Neuron (in vitro differentiated cells): ENCODE data around the gene MAS1L.

ENCODE experiments used
- H2AFZ ChIP-seq: one replicate; pipeline ENCODE4 v1.6.1; 2013; ENCODE audit warnings: low read depth, mild to moderate bottlenecking, inconsistent platforms, low read length, moderate library complexity
- H3K27me3 ChIP-seq: one replicate; pipeline ENCODE4 v1.6.1; 2013; ENCODE audit warnings: low read length; ENCODE audit not compliant: insufficient read depth
- H3K36me3 ChIP-seq: one replicate; pipeline ENCODE4 v1.6.1; 2013; ENCODE audit warnings: low read length; ENCODE audit not compliant: insufficient read depth
- H3K4me1 ChIP-seq: one replicate; pipeline ENCODE4 v1.6.1; 2013; ENCODE audit warnings: low read length; ENCODE audit not compliant: insufficient read depth
- H3K4me3 ChIP-seq: 2 replicates; pipeline ENCODE4 v1.5.1; 2013; ENCODE audit warnings: mild to moderate bottlenecking, low read length, moderate library complexity
- H3K9me3 ChIP-seq: one replicate; pipeline ENCODE4 v1.6.1; 2013; ENCODE audit warnings: low read length

The MAS1L gene, protein sequence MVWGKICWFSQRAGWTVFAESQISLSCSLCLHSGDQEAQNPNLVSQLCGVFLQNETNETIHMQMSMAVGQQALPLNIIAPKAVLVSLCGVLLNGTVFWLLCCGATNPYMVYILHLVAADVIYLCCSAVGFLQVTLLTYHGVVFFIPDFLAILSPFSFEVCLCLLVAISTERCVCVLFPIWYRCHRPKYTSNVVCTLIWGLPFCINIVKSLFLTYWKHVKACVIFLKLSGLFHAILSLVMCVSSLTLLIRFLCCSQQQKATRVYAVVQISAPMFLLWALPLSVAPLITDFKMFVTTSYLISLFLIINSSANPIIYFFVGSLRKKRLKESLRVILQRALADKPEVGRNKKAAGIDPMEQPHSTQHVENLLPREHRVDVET

DNA sequence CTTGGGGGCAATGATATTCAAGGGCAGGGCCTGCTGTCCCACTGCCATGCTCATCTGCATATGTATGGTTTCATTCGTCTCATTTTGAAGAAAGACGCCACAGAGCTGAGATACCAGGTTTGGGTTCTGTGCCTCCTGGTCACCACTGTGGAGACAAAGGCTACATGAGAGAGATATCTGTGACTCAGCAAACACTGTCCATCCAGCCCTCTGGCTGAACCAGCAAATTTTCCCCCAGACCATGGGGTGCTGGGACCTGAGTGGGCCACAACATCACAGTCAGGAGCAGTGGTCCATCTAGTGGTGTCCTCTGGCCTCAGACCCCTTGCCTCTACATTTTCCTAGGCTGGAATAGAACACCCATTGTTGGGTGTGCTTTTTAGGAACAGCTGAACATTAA lies at the start of gene MAS1L:
Gene MAS1L (minus strand): TSS at position 297 of the 400 bp plus-strand sequence. CDS start 54 bp downstream, at position 243.
- no peak within 1 kb of the TSS for H2AFZ ChIP-seq
- no peaks in the 10 kb centered on the region for H3K4me1 ChIP-seq
- no peaks in the 10 kb centered on the region for H3K36me3 ChIP-seq
- no peaks in the 10 kb centered on the region for H3K9me3 ChIP-seq
- no peaks in the 10 kb centered on the region for H3K27me3 ChIP-seq
- no peak within 1 kb of the TSS for H3K4me3 ChIP-seq

- Histone ChIP-seq H3K27me3 (no peaks in the 10 kb centered on the region), H3K9me3 (no peaks in the 10 kb centered on the region), H3K4me3 (no peak overlapping the region), H3K36me3 (no peaks in the 10 kb centered on the region), H2AFZ (no peak overlapping the region), H3K4me1 (no peaks in the 10 kb centered on the region)
Measured at GRCh38 chr6:29532320-29532951, 44.7 kb upstream of the MAS1L start.

DNA sequence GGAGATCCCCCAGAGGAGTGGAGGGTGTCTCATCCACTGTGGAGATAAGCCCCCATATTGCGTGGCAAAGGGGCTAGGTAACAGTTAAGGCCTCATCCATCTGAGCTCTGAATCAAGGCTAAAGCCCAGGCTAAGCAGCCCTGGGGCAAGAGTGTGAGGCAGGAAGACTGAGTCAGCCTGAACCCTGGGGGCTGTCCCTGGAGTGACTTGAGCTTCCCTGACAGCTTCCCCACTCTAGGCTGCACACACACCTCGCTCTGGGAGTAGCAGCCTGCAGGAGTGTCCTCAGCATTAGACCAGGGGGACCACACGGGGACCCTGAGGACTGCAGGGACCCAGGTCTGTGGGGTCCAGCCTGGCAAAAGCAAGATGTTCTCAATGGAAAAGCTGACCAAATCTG lies 43.9 kb upstream of the MAS1L start:
- H3K36me3 ChIP-seq = no peaks in the 10 kb centered on the region
- no peaks in the 10 kb centered on the region for H3K9me3 ChIP-seq
- no peak overlapping the region for H2AFZ ChIP-seq
- no peak overlapping the region for H3K4me3 ChIP-seq
- H3K4me1 ChIP-seq = no peaks in the 10 kb centered on the region
- no peaks in the 10 kb centered on the region for H3K27me3 ChIP-seq

DNA sequence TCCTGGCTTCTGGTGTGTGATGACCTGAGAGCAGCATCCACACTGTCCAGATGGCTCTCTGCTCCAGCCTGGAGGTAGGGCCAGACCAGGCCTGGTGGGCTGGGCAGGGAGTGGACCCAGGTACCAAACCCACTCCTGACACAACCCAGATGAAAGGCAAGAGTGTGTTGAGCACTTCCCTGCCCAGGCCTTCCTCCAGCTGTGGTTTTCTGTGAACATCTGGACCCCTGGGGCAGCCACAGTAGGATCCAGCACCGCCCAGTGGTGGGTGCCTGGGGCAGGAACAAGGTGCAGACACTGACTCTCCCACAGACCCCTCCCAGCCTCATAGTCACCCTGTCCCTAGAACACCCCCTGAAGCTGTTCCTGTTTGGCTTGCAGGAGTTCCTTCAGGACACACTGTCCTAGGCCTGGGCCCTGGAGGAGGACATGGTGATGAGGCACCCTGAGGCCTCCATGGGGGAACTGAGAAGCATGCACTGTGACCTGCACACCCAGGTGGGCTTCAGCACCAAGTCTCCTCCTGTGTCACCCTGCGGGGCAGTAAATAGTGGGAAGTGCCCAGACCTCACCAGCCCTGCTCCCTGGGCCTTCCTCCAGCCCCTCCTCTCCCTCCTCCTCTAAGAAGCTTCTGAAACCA lies 43.0 kb upstream of the MAS1L start:
- H2AFZ ChIP-seq = no peak overlapping the region
- H3K36me3 ChIP-seq = no peaks in the 10 kb centered on the region
- H3K4me3 ChIP-seq = no peak overlapping the region
- H3K4me1 ChIP-seq = no peaks in the 10 kb centered on the region
- H3K27me3 ChIP-seq = no peaks in the 10 kb centered on the region
- H3K9me3 ChIP-seq = no peaks in the 10 kb centered on the region

DNA sequence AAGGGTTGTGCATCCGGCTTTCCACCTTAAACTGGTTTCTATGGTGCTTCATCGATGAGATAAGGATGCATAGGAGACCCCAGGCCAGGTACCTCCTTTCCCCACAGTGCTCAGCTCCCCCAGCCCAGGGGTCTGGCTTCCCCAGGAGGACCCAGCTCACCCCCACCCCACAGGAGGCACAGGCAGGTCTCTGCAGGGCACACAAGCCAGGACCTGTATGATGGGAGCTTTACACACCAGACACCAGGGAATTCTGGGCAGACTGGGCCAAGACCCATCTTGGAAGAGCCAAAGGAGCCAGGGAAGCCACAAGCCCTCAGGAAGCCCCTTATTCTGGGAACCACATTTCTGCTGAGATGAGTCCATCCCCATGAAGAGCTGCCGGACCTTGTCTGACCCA lies 42.2 kb upstream of the MAS1L start:
- Histone ChIP-seq H3K9me3 (no peaks in the 10 kb centered on the region), H3K27me3 (no peaks in the 10 kb centered on the region), H2AFZ (no peak overlapping the region), H3K36me3 (no peaks in the 10 kb centered on the region), H3K4me1 (no peaks in the 10 kb centered on the region), H3K4me3 (no peak overlapping the region)

GRCh38 chr6:29528988-29529560 lies 41.3 kb upstream of the MAS1L start:
- Histone ChIP-seq H3K36me3 (no peaks in the 10 kb centered on the region), H3K9me3 (no peaks in the 10 kb centered on the region), H3K27me3 (no peaks in the 10 kb centered on the region), H2AFZ (no peak overlapping the region), H3K4me3 (no peak overlapping the region), H3K4me1 (no peaks in the 10 kb centered on the region)

DNA sequence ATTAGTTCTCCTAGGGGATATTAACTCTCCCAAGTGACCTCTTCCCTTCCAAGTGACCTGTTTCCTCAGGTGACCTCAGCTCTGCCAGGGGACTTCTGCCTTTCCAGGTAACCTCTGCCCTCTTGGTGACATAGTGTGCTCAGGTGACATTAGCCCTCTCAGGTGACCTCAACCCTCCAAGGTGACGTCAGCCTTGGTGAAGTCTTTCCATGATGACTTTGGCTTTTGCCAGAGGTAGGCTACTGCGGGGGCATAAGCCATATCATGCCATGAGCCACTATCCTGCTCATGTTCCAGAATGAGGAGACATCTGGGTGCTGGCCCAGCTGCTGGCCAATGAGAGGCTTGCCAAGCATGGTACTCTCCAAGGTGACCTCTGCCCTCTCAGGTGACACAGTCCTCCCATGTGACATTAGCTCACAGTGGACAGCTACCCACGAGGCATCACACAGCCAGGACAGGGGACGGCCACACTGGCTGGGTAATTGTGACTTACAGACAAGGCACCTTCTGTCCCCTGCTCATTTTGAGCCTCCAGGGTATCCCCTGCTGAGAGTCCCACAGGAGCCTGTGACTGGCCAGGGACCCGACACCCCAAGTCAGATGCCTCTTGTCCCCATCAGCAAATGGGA lies 40.7 kb upstream of the MAS1L start:
- H2AFZ ChIP-seq = no peak overlapping the region
- H3K27me3 ChIP-seq = no peaks in the 10 kb centered on the region
- H3K4me3 ChIP-seq = no peak overlapping the region
- H3K36me3 ChIP-seq = no peaks in the 10 kb centered on the region
- H3K4me1 ChIP-seq = no peaks in the 10 kb centered on the region
- H3K9me3 ChIP-seq = no peaks in the 10 kb centered on the region

- no peak overlapping the region for H2AFZ ChIP-seq
- no peaks in the 10 kb centered on the region for H3K4me1 ChIP-seq
- H3K9me3 ChIP-seq = no peaks in the 10 kb centered on the region
- no peak overlapping the region for H3K4me3 ChIP-seq
- H3K36me3 ChIP-seq = no peaks in the 10 kb centered on the region
- no peaks in the 10 kb centered on the region for H3K27me3 ChIP-seq
Measured at GRCh38 chr6:29527564-29527963, 39.8 kb upstream of the MAS1L start.

DNA sequence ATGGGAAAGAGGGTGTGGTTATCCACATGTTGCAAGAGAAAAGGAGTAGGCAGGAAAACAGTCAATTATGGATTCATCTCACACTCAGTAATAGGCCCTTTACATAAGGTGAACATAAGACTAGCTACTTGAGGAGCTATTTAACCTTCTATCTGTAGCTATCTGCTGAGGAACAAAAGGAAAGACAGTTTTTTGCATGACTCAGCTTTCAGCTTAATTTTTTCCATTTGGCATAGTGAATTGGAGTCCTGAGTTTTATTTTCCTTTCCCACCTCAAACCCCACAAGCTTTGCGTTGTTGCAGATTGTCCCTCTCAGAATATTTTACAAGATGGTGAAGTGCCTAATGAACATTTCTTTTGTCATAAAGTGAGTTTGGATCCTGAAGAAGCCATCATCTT lies 39.4 kb upstream of the MAS1L start:
- no peak overlapping the region for H3K4me3 ChIP-seq
- H3K4me1 ChIP-seq = no peaks in the 10 kb centered on the region
- no peaks in the 10 kb centered on the region for H3K27me3 ChIP-seq
- no peaks in the 10 kb centered on the region for H3K36me3 ChIP-seq
- H3K9me3 ChIP-seq = no peaks in the 10 kb centered on the region
- H2AFZ ChIP-seq = no peak overlapping the region

DNA sequence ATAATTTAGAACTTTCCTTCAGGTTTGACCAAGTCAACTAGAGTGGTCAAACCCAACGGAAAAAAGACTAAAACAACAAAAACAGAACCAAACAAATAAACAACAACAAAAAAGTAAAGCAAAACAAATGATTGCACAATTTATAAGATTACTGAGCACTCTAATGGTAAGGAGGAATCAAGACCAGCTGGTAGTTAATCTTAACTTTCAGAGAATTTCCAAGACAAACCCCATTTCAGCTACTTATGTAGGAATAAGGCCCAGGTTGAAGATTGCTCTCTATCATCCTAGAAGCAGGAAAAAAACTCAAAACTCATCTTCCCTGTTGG lies 37.5 kb upstream of the MAS1L start:
- Histone ChIP-seq H3K27me3 (no peaks in the 10 kb centered on the region), H3K36me3 (no peaks in the 10 kb centered on the region), H3K9me3 (no peaks in the 10 kb centered on the region), H3K4me1 (no peaks in the 10 kb centered on the region), H3K4me3 (no peak overlapping the region), H2AFZ (no peak overlapping the region)

DNA sequence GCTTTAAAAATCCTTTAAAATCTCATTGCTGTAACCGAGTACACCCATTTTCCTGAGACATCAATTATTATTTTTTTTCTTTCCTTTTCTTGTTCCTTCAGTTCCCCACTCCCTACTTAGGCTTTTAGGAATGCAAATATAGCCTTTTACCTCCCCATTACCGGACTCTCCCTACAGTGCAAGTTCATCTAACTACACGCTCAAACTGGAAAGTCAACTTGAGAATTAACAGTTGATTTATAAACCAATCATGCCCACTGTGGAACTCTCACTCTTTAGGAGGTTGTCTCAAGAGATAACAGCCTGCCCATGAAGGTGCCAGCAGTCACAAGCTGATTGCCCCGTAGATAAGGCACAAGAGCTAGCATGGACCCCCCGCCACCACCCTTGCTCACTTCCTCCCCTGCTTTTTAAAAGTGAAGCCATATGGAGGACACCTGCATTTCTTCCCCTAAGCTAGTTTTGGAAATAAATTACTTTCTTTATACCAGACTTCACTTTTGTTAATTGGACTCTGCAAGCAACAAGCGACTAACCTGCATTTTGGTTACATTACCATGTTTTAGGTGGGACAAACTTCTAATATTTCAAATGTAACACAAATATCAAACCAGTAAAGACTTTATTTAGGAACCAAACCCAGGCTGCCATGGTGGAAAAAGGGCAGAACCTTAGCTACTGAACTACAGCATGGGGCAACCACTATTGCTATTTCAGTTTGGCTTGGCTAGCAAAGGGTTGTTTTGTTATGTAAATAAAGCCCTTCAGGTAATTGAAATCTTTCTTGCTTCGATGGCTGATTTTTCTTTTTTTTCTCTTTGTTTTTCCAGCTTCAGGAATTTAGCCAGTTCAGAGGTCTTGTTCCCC lies 36.9 kb upstream of the MAS1L start:
- Histone ChIP-seq H3K4me1 (no peaks in the 10 kb centered on the region), H3K4me3 (no peak overlapping the region), H3K36me3 (no peaks in the 10 kb centered on the region), H2AFZ (no peak overlapping the region), H3K27me3 (no peaks in the 10 kb centered on the region), H3K9me3 (no peaks in the 10 kb centered on the region)

DNA sequence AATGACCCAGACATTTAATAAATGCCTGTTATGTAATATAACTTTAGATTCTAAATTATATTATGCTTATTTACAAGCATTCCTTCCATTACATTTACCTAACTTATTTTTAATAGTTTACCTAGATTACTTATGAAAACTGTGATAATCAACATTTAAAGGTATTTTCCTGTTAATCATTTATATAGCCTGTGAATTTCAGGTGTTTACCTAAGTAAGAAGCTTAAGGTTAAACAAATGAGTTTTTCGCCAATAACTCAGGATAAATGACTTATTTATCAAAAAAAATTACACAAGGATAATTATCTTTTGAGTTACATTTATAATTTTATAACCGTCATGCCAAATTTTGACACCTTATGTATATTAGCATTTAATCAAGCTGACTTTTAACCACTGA lies 36.3 kb upstream of the MAS1L start:
- Histone ChIP-seq H3K27me3 (no peaks in the 10 kb centered on the region), H2AFZ (no peak overlapping the region), H3K36me3 (no peaks in the 10 kb centered on the region), H3K4me3 (no peak overlapping the region), H3K4me1 (no peaks in the 10 kb centered on the region), H3K9me3 (no peaks in the 10 kb centered on the region)
